ENCODE measurements around the gene GLI1.

GLI1 gene

GRCh38 chr12:57488402-57489156, 29.0 kb downstream of the GLI1 start:
- no peak for TF ChIP-seq GATA3 (IDR thresholded peaks at IDR 0.05; ENCODE audit: low read depth, low read length)
- no peak for TF ChIP-seq GATA2 (IDR thresholded peaks at IDR 0.05; ENCODE audit: low read depth, low read length)

GRCh38 chr12:57489157-57489641, 29.6 kb downstream of the GLI1 start:
- TF ChIP-seq GATA3 (IDR thresholded peaks at IDR 0.05; ENCODE audit: low read depth, low read length) (no peak), GATA2 (IDR thresholded peaks at IDR 0.05; ENCODE audit: low read depth, low read length) (no peak)

GRCh38 chr12:57490126-57490525, 30.5 kb downstream of the GLI1 start:
- no peak for TF ChIP-seq GATA3 (IDR thresholded peaks at IDR 0.05; ENCODE audit: low read depth, low read length)
- TF ChIP-seq GATA2 (IDR thresholded peaks at IDR 0.05; ENCODE audit: low read depth, low read length), result no peak

DNA sequence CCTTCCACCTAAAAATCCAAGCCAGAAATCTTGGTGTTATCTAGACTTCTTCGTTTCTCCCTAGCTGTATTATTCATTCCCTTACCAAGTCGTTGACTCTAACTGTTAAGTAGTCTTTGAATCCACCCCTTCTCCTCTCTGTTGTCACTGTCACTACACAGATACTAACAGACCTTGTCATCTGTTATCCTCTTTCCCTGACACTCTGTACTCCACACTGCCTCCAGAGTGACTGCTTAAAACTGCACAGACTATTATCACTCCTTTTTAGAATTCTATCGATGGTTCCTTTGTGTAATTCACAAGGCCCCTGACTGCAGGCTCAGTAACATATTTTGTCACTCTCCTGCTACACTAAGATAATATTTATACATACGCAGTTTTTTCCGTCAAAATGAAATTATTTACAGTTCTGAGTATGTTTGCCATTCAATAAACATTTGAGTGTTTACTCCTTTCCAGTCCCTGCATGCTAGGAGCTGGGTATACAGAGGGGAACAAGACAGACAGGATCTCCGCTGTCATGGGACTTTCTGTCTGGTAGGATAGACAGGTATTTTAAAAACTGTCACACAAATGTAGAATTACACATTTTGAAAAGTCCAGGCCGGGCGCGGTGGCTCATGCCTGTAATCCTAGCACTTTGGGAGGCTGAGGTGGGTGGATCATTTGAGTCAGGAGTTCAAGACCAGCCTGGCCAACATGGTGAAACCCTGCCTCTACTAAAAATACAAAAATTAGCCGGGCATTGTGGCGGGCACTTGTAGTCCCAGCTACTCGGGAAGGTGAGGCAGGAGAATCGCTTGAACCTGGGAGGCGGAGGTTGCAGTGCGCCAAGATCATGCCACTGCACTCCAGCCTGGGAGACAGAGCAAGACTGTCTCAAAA, 32.1 kb downstream of the GLI1 start:
- TF ChIP-seq GATA3 (IDR thresholded peaks at IDR 0.05; ENCODE audit: low read depth, low read length) (no peak), GATA2 (IDR thresholded peaks at IDR 0.05; ENCODE audit: low read depth, low read length) (no peak)

GRCh38 chr12:57496822-57497221, 37.2 kb downstream of the GLI1 start:
- TF ChIP-seq GATA3 (IDR thresholded peaks at IDR 0.05; ENCODE audit: low read depth, low read length), result no peak
- no peak for TF ChIP-seq GATA2 (IDR thresholded peaks at IDR 0.05; ENCODE audit: low read depth, low read length)

GRCh38 chr12:57497223-57498131, 37.9 kb downstream of the GLI1 start:
- no peak for TF ChIP-seq GATA2 (IDR thresholded peaks at IDR 0.05; ENCODE audit: low read depth, low read length)
- no peak for TF ChIP-seq GATA3 (IDR thresholded peaks at IDR 0.05; ENCODE audit: low read depth, low read length)

GRCh38 chr12:57498132-57498502, 38.5 kb downstream of the GLI1 start:
- no peak for TF ChIP-seq GATA3 (IDR thresholded peaks at IDR 0.05; ENCODE audit: low read depth, low read length)
- no peak for TF ChIP-seq GATA2 (IDR thresholded peaks at IDR 0.05; ENCODE audit: low read depth, low read length)

DNA sequence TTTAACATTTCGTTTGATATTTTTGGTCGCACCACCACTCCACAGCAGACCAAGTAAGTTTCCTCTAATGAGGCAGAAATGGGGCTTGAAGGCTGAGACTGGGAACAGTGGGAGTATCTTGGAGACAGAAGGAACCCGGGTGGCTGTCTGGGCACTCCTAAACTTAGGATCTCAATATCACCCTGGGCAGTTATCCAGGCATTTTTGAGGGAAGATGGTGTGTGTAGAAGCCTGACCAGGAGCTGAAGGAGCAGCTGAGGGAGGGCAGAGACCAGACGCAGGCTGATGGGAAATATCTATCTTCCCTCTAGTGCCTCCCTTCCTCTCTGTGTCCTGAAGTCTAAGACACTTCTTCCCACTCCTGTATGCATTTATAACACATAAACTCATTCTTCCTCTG, 39.0 kb downstream of the GLI1 start:
- TF ChIP-seq GATA2 (IDR thresholded peaks at IDR 0.05; ENCODE audit: low read depth, low read length) (no peak), GATA3 (IDR thresholded peaks at IDR 0.05; ENCODE audit: low read depth, low read length) (no peak)

DNA sequence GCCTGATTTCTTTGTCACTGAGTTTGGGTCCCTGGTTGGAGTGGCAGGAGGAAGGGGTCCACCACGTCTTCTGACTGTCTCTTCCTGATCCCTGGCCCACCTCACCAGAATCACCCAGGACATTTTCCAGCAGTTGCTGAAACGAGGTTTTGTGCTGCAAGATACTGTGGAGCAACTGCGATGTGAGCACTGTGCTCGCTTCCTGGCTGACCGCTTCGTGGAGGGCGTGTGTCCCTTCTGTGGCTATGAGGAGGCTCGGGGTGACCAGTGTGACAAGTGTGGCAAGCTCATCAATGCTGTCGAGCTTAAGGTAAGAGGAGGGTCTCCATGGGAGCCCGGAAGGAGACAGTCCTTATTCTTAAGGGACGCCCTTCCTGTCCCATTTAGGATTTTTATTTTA, 40.6 kb downstream of the GLI1 start:
- TF ChIP-seq GATA3 (IDR thresholded peaks at IDR 0.05; ENCODE audit: low read depth, low read length) (no peak), GATA2 (IDR thresholded peaks at IDR 0.05; ENCODE audit: low read depth, low read length) (no peak)

DNA sequence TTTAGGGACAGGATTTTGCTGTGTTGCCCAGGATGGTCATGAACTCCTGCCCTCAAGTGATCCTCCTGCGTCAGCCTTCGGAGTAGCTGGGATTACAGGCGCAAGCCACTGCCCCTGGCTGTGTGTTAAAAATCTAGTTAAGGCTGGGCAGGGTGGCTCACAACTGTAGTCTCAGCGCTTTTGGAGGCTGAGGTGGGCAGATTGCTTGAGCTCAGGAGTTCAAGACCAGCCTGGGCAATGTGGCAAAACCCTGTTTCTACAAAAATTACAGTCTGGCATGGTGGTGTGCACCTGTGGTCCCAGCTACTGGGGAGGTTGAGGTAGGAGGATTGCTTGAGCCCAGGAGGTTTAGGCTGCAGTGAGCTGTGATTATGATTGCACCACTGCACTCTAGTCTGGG, 51.6 kb downstream of the GLI1 start:
- TF ChIP-seq GATA3 (IDR thresholded peaks at IDR 0.05; ENCODE audit: low read depth, low read length) (no peak), GATA2 (IDR thresholded peaks at IDR 0.05; ENCODE audit: low read depth, low read length) (no peak)

DNA sequence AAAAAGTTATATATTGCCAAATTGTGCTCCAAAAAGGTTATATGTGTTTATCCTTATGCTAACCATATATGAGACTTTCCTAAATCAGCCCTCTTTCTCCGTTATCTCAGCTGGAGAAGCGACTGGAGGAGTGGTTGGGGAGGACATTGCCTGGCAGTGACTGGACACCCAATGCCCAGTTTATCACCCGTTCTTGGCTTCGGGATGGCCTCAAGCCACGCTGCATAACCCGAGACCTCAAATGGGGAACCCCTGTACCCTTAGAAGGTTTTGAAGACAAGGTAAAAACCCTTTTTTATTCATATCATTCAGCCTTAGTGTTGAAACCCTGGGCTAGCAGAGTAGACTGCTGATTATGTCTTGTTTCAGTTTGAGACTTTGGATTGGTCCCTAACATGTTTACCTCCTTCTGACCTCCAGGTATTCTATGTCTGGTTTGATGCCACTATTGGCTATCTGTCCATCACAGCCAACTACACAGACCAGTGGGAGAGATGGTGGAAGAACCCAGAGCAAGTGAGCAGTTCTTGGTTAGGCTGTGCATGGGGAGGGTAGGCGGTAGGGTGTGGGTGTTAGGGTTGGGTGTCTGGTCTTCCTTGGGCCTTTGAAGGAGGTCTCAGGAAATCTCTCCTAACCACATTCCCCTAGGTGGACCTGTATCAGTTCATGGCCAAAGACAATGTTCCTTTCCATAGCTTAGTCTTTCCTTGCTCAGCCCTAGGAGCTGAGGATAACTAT, 52.2 kb downstream of the GLI1 start:
- TF ChIP-seq GATA3 (IDR thresholded peaks at IDR 0.05; ENCODE audit: low read depth, low read length) (no peak), GATA2 (IDR thresholded peaks at IDR 0.05; ENCODE audit: low read depth, low read length) (no peak)

DNA sequence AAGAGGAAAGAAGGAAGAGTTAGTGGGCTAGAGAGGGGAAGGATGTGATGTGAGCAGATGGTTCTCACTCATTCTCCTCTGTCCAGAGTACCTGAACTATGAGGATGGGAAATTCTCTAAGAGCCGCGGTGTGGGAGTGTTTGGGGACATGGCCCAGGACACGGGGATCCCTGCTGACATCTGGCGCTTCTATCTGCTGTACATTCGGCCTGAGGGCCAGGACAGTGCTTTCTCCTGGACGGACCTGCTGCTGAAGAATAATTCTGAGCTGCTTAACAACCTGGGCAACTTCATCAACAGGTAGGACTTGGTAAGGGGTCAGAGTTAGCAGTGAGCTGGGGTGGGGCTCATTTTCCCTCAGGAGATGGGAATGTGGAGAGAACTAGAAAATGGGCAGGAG, 53.1 kb downstream of the GLI1 start:
- TF ChIP-seq GATA3 (IDR thresholded peaks at IDR 0.05; ENCODE audit: low read depth, low read length), result no peak

GRCh38 chr12:57513266-57513665, 53.7 kb downstream of the GLI1 start:
- no peak for TF ChIP-seq GATA2 (IDR thresholded peaks at IDR 0.05; ENCODE audit: low read depth, low read length)
- no peak for TF ChIP-seq GATA3 (IDR thresholded peaks at IDR 0.05; ENCODE audit: low read depth, low read length)
